ENCODE measurements around the gene FNDC8. TPM values are rescaled to one million over a fixed set of nuclear protein-coding genes. Genes with fewer than 3 reads are reported as not detected.

Gene FNDC8
- total and polyA plus RNA-seq, 10 donors, result 0.10 TPM; not detected in 9

- Histone ChIP-seq H3K4me1 (peaks cover 6 to 33% (median 23%) of the 10 kb centered on the region in 6 donors), H3K9me3 (no peaks in the 10 kb centered on the region), H3K36me3 (peaks cover 5 to 68% (median 63%) of the 10 kb centered on the region in 6 donors), H3K27me3 (replicated peaks in 1 of 7) (no peaks in the 10 kb centered on the region), H3K4me3 (no peak overlapping the region), H3K27ac (no peak overlapping the region)
- TF ChIP-seq POLR2A (IDR thresholded peaks at IDR 0.05), result no peak
- no peak for TF ChIP-seq POLR2AphosphoS5 (IDR thresholded peaks at IDR 0.05)
- TF ChIP-seq, protein P1, sequence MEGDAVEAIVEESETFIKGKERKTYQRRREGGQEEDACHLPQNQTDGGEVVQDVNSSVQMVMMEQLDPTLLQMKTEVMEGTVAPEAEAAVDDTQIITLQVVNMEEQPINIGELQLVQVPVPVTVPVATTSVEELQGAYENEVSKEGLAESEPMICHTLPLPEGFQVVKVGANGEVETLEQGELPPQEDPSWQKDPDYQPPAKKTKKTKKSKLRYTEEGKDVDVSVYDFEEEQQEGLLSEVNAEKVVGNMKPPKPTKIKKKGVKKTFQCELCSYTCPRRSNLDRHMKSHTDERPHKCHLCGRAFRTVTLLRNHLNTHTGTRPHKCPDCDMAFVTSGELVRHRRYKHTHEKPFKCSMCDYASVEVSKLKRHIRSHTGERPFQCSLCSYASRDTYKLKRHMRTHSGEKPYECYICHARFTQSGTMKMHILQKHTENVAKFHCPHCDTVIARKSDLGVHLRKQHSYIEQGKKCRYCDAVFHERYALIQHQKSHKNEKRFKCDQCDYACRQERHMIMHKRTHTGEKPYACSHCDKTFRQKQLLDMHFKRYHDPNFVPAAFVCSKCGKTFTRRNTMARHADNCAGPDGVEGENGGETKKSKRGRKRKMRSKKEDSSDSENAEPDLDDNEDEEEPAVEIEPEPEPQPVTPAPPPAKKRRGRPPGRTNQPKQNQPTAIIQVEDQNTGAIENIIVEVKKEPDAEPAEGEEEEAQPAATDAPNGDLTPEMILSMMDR (IDR thresholded peaks at IDR 0.05 in 8 of 11, conservative IDR thresholded peaks at IDR 0.05 in 3 of 11), result no peak
- WGBS, 5 donors, result 94 to 98% (median 98%) methylated on average over 6 of the region's 6 CpGs
- DNase-seq, result peak; percentile 9
- intact Hi-C loops (cut with DNase I; ENCODE audit: low total_unique reads), result no loop called here
These were observed 16.8 kb downstream of the FNDC8 start for GRCh38 chr17:35138218-35138617.

- H3K27ac ChIP-seq, result peak within 1 kb of the TSS in 6 of 8 donors; percentile 15 to 74 (median 59)
- 0 to 1% (median 0%) methylated on average over 32 to 65 of the region's 65 CpGs for WGBS, 5 donors
- intact Hi-C loops (cut with DNase I; ENCODE audit: low total_unique reads), result no loop called here
- H3K36me3 ChIP-seq, result peaks cover 2 to 32% (median 26%) of the 10 kb centered on the region in 6 donors
- peak within 1 kb of the TSS; percentile 89 to 100 (median 98) for H3K4me3 ChIP-seq
- H3K9me3 ChIP-seq, result no peaks in the 10 kb centered on the region
- peak; percentile 97 for DNase-seq
- H3K4me1 ChIP-seq, result peaks cover 6 to 40% (median 27%) of the 10 kb centered on the region in 6 donors
- TF ChIP-seq POLR2A (IDR thresholded peaks at IDR 0.05) (no peak), POLR2AphosphoS5 (IDR thresholded peaks at IDR 0.05) (peak; percentile 80 to 90 (median 82))
- TF ChIP-seq, protein P1 (IDR thresholded peaks at IDR 0.05 in 8 of 11, conservative IDR thresholded peaks at IDR 0.05 in 3 of 11), result peak; percentile 77 to 97 (median 94)
- H3K27me3 ChIP-seq (replicated peaks in 1 of 7), result no peaks in the 10 kb centered on the region
These were observed 20.5 kb downstream of the FNDC8 start, which contains the start of gene NLE1 for GRCh38 chr17:35141681-35142466. TSS of gene NLE1 (minus strand) at chr17:35142303. CDS start at chr17:35142275, 28 bp downstream.

GRCh38 chr17:35142467-35142796 lies 21.0 kb downstream of the FNDC8 start:
- H3K27ac ChIP-seq, result peak overlapping the region in 4 of 8 donors; percentile 57 to 74 (median 67)
- no peaks in the 10 kb centered on the region for H3K9me3 ChIP-seq
- TF ChIP-seq, protein P1 (IDR thresholded peaks at IDR 0.05 in 8 of 11, conservative IDR thresholded peaks at IDR 0.05 in 3 of 11), result peak in 4 of 11 experiments; percentile 3 to 63 (median 46)
- TF ChIP-seq POLR2AphosphoS5 (IDR thresholded peaks at IDR 0.05), result no peak
- DNase-seq, result no peak
- intact Hi-C loops (cut with DNase I; ENCODE audit: low total_unique reads), result no loop called here
- H3K27me3 ChIP-seq (replicated peaks in 1 of 7), result no peaks in the 10 kb centered on the region
- peak overlapping the region in 6 of 8 donors; percentile 89 to 100 (median 98) for H3K4me3 ChIP-seq
- H3K4me1 ChIP-seq, result peaks cover 6 to 45% (median 29%) of the 10 kb centered on the region in 6 donors
- H3K36me3 ChIP-seq, result peaks cover 0 to 26% (median 20%) of the 10 kb centered on the region in 6 donors
- WGBS, 5 donors, result 64 to 70% (median 65%) methylated on average over 8 of the region's 8 CpGs

GRCh38 chr17:35144840-35145239 lies 23.4 kb downstream of the FNDC8 start:
- H3K27me3 ChIP-seq (replicated peaks in 1 of 7), result no peaks in the 10 kb centered on the region
- intact Hi-C loops (cut with DNase I; ENCODE audit: low total_unique reads), result no loop called here
- peaks cover 0 to 2% (median 0%) of the 10 kb centered on the region in 6 donors for H3K36me3 ChIP-seq
- no peaks in the 10 kb centered on the region for H3K9me3 ChIP-seq
- H3K4me1 ChIP-seq, result peaks cover 6 to 55% (median 29%) of the 10 kb centered on the region in 6 donors
- H3K4me3 ChIP-seq, result no peak overlapping the region
- WGBS, 5 donors, result 84 to 94% (median 90%) methylated on average over 4 of the region's 4 CpGs
- TF ChIP-seq POLR2AphosphoS5 (IDR thresholded peaks at IDR 0.05) (no peak), POLR2A (IDR thresholded peaks at IDR 0.05) (no peak)
- TF ChIP-seq, protein P1 (IDR thresholded peaks at IDR 0.05 in 8 of 11, conservative IDR thresholded peaks at IDR 0.05 in 3 of 11), result no peak
- no peak for DNase-seq
- H3K27ac ChIP-seq, result no peak overlapping the region

All from spleen (tissue), 11 donors.